Measurements from ENCODE around the gene HMCN2.

The HMCN2 gene

DNA sequence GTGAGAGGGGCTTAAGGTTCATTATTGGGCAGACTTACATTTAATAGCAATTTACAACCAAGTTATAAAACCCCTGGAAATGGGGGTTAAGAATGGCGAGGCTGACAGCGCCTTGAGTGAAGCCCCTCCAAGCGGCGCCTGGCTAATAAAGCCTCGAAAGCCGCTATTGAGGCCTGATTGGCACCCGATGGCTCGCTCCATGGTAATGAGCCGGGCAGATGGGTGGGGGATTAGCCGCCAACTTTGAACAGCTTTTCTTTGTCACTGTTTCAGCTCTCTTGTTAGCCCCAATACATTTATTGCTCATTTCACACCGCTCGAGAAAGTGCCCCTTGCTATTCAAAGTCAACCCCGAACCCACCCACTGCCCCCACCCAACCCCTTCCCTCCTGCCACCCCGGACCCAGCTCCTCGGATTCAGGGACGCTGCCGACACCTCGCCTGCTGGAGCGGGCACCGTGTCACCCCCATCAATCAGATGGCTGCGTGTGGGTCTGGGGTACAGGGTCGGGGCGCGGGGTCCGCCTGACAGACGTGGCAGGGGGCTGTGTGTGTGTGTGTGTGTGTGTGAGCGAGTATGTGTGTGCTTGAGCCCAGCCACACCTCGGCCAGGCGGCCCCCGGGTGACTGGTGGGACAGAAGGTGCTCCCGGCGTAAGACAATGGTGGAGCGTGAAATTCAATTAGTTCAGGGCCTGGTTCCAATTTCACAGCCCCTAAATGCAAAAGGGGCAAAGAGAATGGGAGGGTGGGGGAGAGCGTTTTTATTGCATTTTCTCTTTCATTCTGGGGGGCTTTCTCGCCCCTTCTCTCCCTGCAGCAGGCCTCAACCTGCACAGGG is 213.4 kb downstream of the HMCN2 start:
- DNase-seq: no peak

DNA sequence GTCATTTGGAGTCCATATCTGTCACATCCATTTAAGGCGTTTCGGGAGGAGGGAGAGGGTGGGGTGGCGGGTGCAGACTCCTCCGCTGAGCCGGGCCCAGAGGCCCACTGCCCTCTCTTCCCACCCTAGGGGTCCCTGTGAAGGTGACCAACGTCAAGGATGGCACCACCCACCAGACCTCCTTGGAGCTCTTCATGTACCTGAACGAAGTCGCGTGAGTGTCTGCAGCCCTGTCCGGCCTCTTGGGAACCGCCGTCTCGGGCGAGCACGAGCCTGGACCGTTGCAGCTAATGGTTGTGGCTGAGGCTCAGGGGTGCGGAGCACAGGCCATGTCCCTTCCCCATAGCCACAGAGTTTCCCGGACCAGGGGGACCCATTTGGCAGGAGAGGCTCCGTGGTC is 214.0 kb downstream of the HMCN2 start:
- no peak for DNase-seq

DNA sequence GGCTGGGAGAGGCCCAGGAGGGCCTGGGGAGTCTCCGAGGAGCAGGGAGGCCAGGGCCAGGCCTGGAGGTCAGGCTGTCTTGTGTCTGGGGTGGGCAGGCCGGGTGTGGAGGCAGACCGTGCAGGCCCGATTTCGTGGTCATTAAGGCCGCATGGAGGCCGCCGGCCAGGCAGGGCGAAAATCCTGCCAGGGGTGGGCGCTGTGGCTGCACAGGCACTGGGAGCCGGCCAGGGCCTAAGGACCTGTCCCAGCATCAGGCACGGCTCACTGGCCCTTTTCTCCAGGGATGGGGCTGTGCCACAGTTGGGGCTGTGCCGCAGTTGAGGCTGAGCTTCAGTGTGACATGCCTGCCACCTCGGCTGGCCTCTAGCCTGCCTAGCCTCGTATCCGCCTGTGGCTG is 215.1 kb downstream of the HMCN2 start:
- no peak for DNase-seq

DNA sequence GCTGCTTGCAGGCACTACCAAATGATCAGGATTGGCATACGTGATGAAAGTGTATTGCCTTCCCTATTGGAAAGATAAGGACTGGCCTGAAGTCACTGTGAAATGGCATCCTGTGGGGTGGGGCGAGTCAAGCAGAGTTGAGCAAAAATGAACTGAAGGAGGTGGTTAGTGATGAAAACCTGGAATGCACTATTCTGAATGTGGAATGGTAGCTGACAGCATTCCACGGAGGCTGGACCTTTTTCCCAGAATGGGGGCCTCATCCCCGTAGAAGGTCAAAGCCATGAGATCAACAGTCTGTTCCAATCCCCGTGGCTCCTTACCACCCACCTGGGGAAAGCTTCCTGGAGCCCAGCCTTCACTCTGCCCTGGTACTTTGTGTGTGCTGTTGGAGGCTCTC is 216.9 kb downstream of the HMCN2 start:
- DNase-seq: no peak

DNA sequence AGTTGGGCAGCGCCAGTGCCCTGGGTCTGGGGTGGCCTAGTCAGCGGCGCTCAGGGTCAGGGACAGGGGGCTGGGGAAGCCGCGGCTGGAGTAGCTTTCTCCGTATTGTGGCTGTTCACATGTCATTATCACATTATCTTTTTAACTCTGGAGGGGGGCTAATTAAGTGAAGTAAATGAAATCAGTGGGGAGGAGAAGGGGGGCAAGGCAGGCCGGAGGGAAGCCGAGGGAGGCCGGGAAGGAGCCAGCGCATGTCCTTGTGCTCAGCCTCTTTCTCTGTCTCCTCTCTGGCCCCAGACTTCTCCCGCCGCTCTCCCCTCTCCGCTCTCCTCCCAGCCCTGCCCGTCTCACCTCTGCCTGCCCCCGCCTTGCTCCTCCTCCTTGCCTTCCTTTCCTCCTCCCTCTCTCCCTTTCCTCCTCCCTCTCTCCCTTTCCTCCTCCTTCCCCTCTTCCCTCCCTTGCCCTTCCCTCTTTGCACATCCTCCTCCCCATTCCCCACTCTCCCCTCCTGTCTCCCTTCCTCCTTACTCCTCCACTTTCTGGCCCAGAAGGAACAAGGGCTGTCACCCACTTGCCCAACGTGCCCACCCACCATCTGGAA is 217.9 kb downstream of the HMCN2 start:
- DNase-seq: no peak
